HCT116 (cell line): Measurements from ENCODE around the gene WDR5. TPM values are rescaled to one million over a fixed set of nuclear protein-coding genes. Genes with fewer than 3 reads are reported as not detected.

Experiments used
- ATAC-seq: fragments of 200-7000 bp; cut with Tn5 transposase; 2 replicates; pipeline ENCODE4 v1.9.1; 2020; ENCODE audit warnings: mild to moderate bottlenecking, moderate library complexity
- BruUV-seq: library from RNA; stranded (reverse); fragments of 400-500 nt; replicated peaks from 2 replicates; lab custom pipeline; 2021; lab: Mats Ljungman, UMichigan
- CTCF ChIA-PET: fragments of 300-600 bp; sonication (Branson Sonifier 250); formaldehyde crosslinking; loops from one replicate; lab custom pipeline; 2021; ENCODE audit warnings: antibody characterized with exemption; lab: Charles Lee
- POLR2A ChIA-PET: fragments of 300-600, 350-600 bp; sonication (Branson Sonifier 250); formaldehyde crosslinking; loops from one replicate; lab custom pipeline; 2021; ENCODE audit warnings: antibody characterized with exemption; lab: Charles Lee
- RAD21 ChIA-PET, 2 experiments: fragments of 300-600 bp; sonication (Branson Sonifier 250); formaldehyde crosslinking; loops; one replicate each; lab custom pipeline; 2023; ENCODE audit warnings: low total read pairs in 2 of 2; ENCODE audit not compliant: uncharacterized antibody in 2 of 2, unreplicated experiment in 2 of 2, low non-redundant PET in 1 of 2; lab: Charles Lee
- DNase-seq: peaks from one replicate; pipeline ENCODE4 v3.0.0-alpha.2; 2010; ENCODE audit warnings: low read depth, low spot score
- H2AFZ ChIP-seq: fragments of 200-600 bp; shearing (Covaris generic), sonication (generic); 2 replicates; pipeline ENCODE4 v1.6.1; 2017; ENCODE audit warnings: low read depth, mixed run types, mixed read lengths, antibody characterized with exemption, low read length; ENCODE audit not compliant: poor library complexity, severe bottlenecking
- H3K27ac ChIP-seq: 2 replicates; pipeline ENCODE4 v1.5.1; 2012; ENCODE audit warnings: low read depth, low read length
- H3K27me3 ChIP-seq: fragments of 200-600 bp; sonication (generic); 2 replicates; pipeline ENCODE4 v1.6.1; 2016; ENCODE audit warnings: mixed run types, low read length, mixed read lengths; ENCODE audit not compliant: insufficient read depth
- H3K36me3 ChIP-seq, 2 experiments: fragments of 200-500 bp in 1 of 2; fragments of 200-600 bp in 1 of 2; sonication (Bioruptor generic) in 1 of 2; sonication (generic) in 1 of 2; 2 replicates each; pipeline versions ENCODE4 v1.5.1 to v1.6.1; 2014 to 2016; ENCODE audit warnings: low read length in 2 of 2, inconsistent platforms in 1 of 2, mixed read lengths in 1 of 2, mixed run types in 1 of 2; ENCODE audit not compliant: insufficient read depth in 2 of 2, control insufficient read depth in 1 of 2
- H3K4me1 ChIP-seq, 2 experiments: fragments of 200-600 bp in 1 of 2; sonication (generic) in 1 of 2; 2 replicates each; pipeline versions ENCODE4 v1.5.1 to v1.6.1; 2012 to 2017; ENCODE audit warnings: low read length in 2 of 2, inconsistent platforms in 1 of 2, mild to moderate bottlenecking in 1 of 2, mixed read lengths in 1 of 2, mixed run types in 1 of 2, moderate library complexity in 1 of 2; ENCODE audit not compliant: insufficient read depth in 2 of 2, control insufficient read depth in 1 of 2
- H3K4me2 ChIP-seq: fragments of 200-600 bp; sonication (generic); 2 replicates; pipeline ENCODE4 v1.6.1; 2017; ENCODE audit warnings: mixed run types, low read length, mixed read lengths
- H3K4me3 ChIP-seq, 2 experiments: fragments of 200-600 bp in 1 of 2; sonication (generic) in 1 of 2; replicated peaks in 1 of 2; 2 replicates each; pipeline ENCODE4 v1.5.1; 2011 to 2016; ENCODE audit warnings: low read length in 2 of 2, control low read depth in 1 of 2, low read depth in 1 of 2, mild to moderate bottlenecking in 1 of 2, mixed read lengths in 1 of 2, mixed run types in 1 of 2
- H3K79me2 ChIP-seq: fragments of 200-600 bp; sonication (generic); 2 replicates; pipeline ENCODE4 v1.6.1; 2017; ENCODE audit warnings: mild to moderate bottlenecking, mixed run types, low read length, moderate library complexity, mixed read lengths; ENCODE audit not compliant: insufficient read depth
- H3K9ac ChIP-seq: fragments of 200-600 bp; sonication (generic); 2 replicates; pipeline ENCODE4 v1.6.1; 2016; ENCODE audit warnings: low read length, mixed read lengths
- H3K9me2 ChIP-seq: fragments of 200-600 bp; sonication (generic), shearing (Covaris generic); 2 replicates; pipeline ENCODE4 v1.6.1; 2017; ENCODE audit warnings: mixed run types, mild to moderate bottlenecking, moderate library complexity; ENCODE audit not compliant: insufficient read depth
- H3K9me3 ChIP-seq, 2 experiments: fragments of 200-500 bp in 1 of 2; fragments of 200-600 bp in 1 of 2; sonication (Bioruptor generic) in 1 of 2; sonication (generic) in 1 of 2; 2 replicates each; pipeline ENCODE4 v1.6.1; 2014 to 2017; ENCODE audit warnings: low read length in 2 of 2, mixed read lengths in 2 of 2, inconsistent platforms in 1 of 2, low read depth in 1 of 2, mild to moderate bottlenecking in 1 of 2, mixed run types in 1 of 2, moderate library complexity in 1 of 2; ENCODE audit not compliant: control insufficient read depth in 1 of 2, insufficient read depth in 1 of 2
- H4K20me1 ChIP-seq: fragments of 200-600 bp; sonication (generic), shearing (Covaris generic); 2 replicates; pipeline ENCODE4 v1.6.1; 2017; ENCODE audit warnings: mixed run types, mild to moderate bottlenecking, moderate library complexity; ENCODE audit not compliant: insufficient read depth
- CBX3 ChIP-seq: IDR thresholded peaks from 2 replicates; pipeline ENCODE4 v1.6.1; 2012; ENCODE audit warnings: low read depth
- EZH2phosphoT487 ChIP-seq: fragments of 200-600 bp; IDR thresholded peaks from 2 replicates; pipeline ENCODE4 v1.6.1; 2018; ENCODE audit warnings: antibody characterized with exemption, borderline replicate concordance
- FOSL1 ChIP-seq: IDR thresholded peaks from 2 replicates; pipeline ENCODE4 v1.6.1; 2012; ENCODE audit warnings: low read depth
- JUND ChIP-seq: IDR thresholded peaks from 2 replicates; pipeline ENCODE4 v1.6.1; 2012
- MAX ChIP-seq: IDR thresholded peaks from 2 replicates; pipeline ENCODE4 v1.6.1; 2012
- POLR2A ChIP-seq: IDR thresholded peaks from 2 replicates; pipeline ENCODE4 v1.7.0; 2011; ENCODE audit warnings: borderline replicate concordance; ENCODE audit not compliant: insufficient read depth, insufficient read length; ENCODE audit errors: extremely low read depth
- POLR2AphosphoS5 ChIP-seq: IDR thresholded peaks from 2 replicates; pipeline ENCODE4 v1.6.1; 2011; ENCODE audit warnings: mild to moderate bottlenecking, low read depth, low read length, moderate library complexity
- RAD21 ChIP-seq: IDR thresholded peaks from 2 replicates; pipeline ENCODE4 v1.6.1; 2012; ENCODE audit warnings: low read depth, mild to moderate bottlenecking
- REST ChIP-seq: IDR thresholded peaks from 2 replicates; pipeline ENCODE4 v1.6.1; 2012; ENCODE audit warnings: low read depth
- SP1 ChIP-seq: IDR thresholded peaks from 2 replicates; pipeline ENCODE4 v1.6.1; 2012; ENCODE audit warnings: low read depth
- SRF ChIP-seq: IDR thresholded peaks from 2 replicates; pipeline ENCODE4 v1.6.1; 2012; ENCODE audit warnings: low read depth
- TCF7L2 ChIP-seq: IDR thresholded peaks from 2 replicates; pipeline ENCODE4 v1.7.0; 2011; ENCODE audit warnings: borderline replicate concordance, inconsistent platforms; ENCODE audit not compliant: insufficient read depth, insufficient read length; ENCODE audit errors: extremely low read depth
- ZBTB33 ChIP-seq: IDR thresholded peaks from 2 replicates; pipeline ENCODE4 v1.6.1; 2011; ENCODE audit warnings: mild to moderate bottlenecking, low read length, moderate library complexity; ENCODE audit not compliant: insufficient replicate concordance; ENCODE audit errors: extremely low read depth
- intact Hi-C: fragments of 100-400 bp; cut with micrococcal nuclease; formaldehyde crosslinking; loops from 2 replicates; pipeline ENCODE4 v1.10.0; 2022
- total RNA-seq: library from RNA; stranded (reverse); gene quantifications from one replicate; pipeline ENCODE4 v1.2.1, GENCODE V29; 2021; ENCODE audit not compliant: unreplicated experiment

The WDR5 gene
- total RNA-seq, 1 experiment from 2014 or later, result 55.8 TPM

- Histone ChIP-seq H4K20me1 (no peaks in the 10 kb centered on the region), H3K4me1 (no peaks in the 10 kb centered on the region), H3K27ac (no peak overlapping the region), H3K9ac (no peak overlapping the region), H3K79me2 (no peaks in the 10 kb centered on the region), H3K4me3 (no peak overlapping the region), H3K36me3 (no peaks in the 10 kb centered on the region), H3K4me2 (no peak overlapping the region), H3K9me2 (no peaks in the 10 kb centered on the region), H2AFZ (no peak overlapping the region), H3K9me3 (no peaks in the 10 kb centered on the region), H3K27me3 (peaks cover 14% of the 10 kb centered on the region)
- no peak for ATAC-seq
- ChIA-PET RAD21 (no interaction called here), CTCF (no interaction called here), POLR2A (no interaction called here)
- no TSS peak for BruUV-seq
- no peak for DNase-seq
- TF ChIP-seq SP1 (no peak), FOSL1 (no peak), RAD21 (no peak), POLR2A (no peak), TCF7L2 (no peak), MAX (no peak), EZH2phosphoT487 (no peak), REST (no peak), SRF (no peak), JUND (no peak), POLR2AphosphoS5 (no peak), CBX3 (no peak), ZBTB33 (no peak)
- intact Hi-C loops, result no loop called here
Observed at GRCh38 chr9:134103391-134103998, 32.4 kb upstream of the WDR5 start.
